HG03135 (cell line): ENCODE data around the gene ACTRT2.

ENCODE experiments used
- ATAC-seq: cut with Tn5 transposase; IDR thresholded peaks from one replicate; pipeline ENCODE4 v1.9.1; 2021; ENCODE audit warnings: mild to moderate bottlenecking, moderate library complexity; ENCODE audit not compliant: unreplicated experiment

ACTRT2 gene

DNA sequence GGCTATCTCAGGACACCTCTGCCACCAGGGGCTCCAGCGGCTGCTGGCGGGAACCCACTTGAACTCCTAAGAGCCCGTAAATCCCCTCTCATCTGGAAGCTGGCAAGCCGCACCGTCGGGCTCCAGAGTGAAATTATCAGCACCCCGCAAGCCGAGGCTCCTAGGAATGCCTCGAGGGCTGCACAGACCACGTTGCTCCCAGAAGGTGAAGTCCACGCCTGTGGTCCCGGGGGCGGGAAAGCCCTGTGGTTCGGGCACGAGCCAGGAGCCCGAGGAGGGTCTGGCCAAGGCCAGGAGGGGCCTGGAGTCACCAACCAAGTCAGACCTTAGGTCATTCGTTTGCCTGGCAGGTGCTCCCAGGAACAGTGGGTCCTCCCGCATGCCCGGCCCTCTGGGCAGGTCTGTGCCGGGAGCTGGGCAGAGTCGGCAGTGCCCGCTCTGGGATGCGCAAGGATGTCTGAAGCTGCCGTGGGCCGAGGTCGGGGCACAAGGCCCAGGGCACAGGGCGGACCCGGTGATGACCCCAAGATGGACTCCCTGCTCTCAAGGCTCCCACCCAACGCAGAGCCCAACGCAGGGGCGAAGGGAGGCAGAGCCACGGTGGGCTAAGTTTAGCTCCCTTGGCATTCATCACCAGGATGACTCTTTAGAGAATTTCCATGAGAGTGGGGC is 8.9 kb downstream of the ACTRT2 start:
- ATAC-seq, result no peak

DNA sequence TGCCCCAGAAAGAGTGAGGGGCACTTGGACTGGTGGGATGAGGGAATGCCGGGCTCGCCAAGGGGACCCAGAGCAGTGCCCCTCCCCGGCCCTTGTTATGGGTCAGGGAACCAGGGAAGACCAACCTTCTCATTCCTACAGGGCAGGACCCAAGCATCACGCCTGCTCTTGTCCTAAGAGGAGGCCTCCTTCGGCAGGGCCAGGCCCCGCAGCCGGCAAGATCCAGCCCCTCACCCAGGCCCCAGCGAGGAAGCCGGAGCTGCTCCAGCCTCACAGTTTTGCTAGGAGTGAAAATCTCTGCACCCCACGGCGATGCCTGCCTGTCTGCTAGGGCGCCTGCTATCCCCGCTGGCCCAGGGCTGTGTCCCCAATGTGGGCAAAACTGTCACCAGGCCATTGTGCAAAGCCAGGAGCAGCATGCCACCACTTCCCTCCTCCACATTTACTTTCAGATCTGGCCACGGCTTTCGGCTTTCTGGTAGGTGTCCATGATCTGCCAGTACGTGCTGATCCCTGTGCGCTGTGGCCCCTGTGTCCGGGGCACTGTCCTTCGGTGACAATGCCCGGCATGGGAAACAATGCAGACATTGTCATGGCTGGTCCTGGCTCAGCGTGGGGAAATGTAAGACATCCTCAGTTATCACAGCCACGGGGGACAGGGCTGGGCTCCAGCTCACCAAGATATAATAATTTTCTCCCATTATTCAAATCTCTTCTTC is 9.6 kb downstream of the ACTRT2 start:
- ATAC-seq, result no peak

DNA sequence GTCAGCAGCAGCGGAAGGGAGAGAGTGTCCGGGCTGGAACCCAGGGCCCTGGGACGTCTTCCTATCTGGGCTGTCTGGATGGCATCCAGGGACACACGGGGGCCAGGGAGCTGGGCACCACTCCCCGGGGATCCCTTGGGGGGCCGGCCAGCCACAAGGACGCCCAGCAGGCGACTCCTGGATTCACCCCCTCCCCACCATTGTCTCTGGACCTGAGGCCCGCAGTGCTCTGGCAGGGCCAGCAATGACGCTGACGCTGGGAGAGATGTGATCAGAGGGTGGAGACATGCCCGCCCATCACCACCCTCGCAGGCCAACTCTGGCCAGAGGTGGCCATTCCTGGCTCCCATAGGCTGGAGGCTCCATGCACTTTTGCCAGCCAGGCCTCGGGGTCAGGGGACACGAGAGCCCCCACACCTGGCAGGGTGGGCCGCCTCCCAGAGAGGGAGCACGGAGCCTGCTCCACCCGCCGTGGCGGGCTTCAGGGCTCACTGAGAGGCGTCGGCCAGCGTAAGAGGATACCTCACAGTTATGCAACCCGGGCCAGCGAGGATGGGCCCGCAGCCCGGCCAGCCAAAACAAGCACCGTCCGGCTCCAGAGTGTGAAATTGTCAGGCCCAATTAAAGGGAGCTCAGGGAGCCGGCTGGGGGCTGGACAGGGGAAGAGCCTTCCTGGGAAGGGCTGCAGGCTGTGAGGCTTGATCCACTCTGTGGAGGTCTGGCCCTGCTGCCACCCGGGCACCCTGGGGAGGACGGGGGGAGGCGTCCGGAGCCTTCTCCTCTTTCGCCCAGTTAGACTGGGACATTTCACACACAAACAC is 10.3 kb downstream of the ACTRT2 start:
- no peak for ATAC-seq

DNA sequence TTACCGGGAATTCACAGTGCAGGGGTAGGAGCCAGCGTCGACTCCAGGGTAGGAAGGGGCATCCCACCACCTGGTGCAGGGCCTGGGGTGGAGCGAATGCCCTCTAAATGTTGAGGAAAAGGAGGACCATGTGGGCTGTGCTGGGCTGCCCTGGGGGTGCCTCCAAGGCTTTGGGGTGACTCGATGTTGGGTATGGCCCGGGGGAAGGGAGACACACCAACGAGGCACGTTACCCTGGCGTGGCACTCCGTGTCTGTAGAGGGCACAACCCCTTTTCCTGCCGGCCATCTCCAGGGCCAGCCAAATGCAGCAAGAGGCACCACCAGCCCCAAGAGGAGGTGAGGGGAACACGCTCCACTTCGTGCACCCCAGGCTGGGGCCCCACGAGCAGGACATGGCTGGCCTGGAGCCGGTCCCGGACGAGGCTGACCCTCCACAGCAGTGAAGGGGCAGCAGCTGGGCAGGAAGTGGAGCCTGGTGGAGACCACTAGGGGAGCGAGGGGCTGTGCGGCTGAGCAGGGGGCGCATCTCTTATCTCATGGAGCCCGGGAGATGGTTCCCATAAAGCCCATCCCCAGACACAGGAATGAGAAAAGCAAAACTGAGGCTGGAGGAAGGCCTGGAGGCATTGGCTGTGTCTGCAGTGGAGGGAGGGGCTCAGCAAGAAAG is 11.2 kb downstream of the ACTRT2 start:
- ATAC-seq, result no peak

DNA sequence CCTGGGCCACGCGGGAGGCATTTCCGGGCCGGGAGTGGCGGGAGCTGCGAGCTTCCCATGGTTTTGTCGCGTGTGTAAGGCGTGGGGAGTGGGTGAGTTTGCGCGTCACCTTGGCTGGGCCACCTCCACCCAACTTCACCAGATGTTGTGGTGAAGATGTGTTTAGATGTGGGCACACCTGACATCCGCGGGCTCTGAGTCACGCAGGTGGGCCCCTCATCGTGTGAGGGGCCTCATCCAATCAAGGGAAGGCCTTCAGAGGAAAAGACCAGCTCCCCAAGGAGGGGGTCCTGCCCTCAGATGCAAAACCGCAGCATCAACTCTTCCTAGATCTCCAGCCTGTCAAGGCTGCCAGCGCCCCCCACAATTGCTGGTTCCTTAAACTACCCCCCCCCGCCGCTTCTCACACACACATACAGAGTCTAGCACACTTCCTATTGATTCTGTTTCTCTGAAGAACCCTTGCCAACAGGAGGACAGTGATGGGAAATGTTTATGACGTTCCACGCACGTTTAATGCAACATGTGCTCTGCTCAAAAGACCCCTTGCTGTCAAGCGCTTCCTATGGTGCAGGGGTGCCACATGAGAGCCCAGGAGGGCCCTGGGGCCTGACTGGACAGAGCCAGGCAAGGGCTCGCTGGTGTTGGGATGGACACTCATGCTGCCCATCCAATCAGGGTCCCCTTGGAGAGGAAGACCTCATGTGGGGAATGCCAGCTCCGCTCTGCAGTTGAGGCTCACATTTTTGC is 11.9 kb downstream of the ACTRT2 start:
- no peak for ATAC-seq

DNA sequence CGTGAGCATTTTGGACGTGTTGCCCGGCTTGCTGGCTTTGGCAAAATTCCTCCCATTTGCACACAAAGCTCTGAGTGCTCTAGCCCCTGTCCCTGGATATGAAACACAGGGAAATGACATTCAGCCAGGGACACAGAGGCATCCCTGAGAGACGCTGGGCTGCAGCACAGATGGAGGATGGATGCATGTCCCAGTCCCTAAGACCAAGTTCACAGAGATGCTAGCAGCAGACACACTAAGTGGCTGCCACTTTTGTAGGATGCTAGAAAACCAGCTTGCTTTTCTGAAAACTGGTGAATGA is 12.5 kb downstream of the ACTRT2 start:
- no peak for ATAC-seq

DNA sequence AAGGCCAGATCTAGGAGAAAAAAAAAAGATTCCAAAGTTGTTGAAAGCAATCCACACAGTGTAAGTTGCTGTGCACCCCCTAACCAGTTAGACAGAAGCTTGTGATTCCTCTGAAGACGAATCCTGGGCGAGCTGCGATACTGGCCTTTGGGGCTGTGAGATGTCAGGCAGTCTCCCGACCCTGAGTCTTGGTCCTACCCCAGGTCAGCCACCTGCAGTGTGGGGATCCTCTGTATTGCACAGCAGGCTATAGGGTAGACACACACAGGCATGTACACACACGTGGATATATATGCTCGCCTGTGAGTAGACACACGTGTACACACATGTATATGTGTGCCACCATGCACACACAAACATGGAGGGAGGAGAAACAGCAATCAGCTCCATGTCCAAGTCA is 12.9 kb downstream of the ACTRT2 start:
- ATAC-seq, result no peak

DNA sequence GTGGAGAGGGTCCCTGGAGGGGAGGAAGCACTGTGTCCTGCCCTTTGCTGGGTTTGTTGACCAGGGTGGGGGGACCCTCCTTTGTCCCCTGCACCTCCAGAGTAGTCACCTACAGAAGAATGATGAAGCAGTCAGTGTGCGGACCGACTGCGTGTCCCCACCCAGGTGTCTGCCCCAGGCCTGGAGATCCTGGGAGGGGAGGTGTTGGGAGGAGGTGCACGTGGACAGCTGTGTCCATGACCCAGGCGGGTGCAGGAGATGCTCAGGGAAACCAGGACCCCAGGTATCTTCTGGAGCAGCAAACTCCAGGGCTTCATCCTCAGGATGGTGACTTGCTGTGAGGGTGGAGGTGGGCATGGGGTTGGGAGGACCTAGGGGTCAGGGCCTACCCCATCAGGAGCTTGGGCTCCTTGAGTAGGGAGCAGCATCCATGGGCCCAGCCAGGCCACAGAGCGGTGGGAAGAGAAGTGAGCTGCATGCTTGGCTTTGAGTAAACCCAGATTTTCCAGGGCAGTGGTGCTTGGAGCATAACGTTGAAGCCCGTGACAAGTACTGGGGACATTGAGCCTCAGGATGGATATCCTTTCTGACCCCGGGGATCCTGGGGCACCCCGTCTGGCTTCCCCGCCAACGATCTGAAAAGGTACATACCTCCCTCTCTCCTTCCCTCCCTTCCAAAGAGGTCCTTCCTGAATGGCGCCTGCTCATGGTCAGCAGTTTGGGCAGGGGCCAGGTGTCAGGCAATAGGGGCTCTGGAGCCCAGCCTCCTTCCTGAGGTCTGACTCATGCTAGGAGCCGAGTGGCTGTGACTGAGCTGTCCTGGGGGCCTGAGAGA is 13.7 kb downstream of the ACTRT2 start:
- ATAC-seq, result no peak

DNA sequence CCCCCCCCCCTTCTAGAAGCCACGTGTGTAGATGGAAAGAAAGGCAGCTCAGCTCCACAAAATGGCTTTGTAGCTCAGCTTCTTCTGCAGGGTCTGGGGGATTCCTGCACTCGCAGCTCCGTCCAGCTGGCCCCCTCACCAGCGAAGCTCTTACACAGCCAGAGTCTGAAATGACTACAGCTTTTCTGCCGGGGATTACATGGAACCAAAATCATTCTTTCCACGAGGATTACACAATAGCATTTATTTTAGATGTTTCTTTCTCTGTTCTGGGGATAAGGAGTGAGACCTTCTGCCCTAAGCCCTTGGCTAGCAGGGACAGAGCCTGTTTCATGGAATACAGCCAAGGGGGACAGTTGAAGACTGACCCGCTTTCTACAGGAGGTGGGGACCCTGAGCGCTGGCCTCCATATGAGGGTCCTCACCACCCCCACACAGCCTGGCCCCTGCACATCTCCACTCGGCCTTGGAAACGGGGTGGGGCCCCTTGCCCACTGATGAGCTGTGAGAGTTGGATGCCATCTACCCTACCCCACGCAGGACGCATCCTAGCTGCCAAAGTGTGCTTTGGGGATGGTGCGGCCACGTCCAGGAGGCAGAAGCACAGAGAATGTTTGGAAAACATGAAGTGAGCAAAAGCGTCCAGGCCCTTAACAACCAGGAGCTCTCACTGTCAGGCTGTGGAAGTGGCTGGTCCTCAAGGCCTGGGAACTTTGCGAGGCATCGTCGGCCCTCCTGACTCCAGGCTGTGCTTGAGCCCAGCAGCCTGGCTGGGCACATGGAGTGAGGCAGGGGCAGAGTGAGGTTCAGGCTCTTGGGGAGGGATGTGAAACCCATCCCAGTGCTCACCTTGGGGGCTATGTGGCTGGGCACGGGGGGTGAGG is 14.5 kb downstream of the ACTRT2 start:
- no peak for ATAC-seq

DNA sequence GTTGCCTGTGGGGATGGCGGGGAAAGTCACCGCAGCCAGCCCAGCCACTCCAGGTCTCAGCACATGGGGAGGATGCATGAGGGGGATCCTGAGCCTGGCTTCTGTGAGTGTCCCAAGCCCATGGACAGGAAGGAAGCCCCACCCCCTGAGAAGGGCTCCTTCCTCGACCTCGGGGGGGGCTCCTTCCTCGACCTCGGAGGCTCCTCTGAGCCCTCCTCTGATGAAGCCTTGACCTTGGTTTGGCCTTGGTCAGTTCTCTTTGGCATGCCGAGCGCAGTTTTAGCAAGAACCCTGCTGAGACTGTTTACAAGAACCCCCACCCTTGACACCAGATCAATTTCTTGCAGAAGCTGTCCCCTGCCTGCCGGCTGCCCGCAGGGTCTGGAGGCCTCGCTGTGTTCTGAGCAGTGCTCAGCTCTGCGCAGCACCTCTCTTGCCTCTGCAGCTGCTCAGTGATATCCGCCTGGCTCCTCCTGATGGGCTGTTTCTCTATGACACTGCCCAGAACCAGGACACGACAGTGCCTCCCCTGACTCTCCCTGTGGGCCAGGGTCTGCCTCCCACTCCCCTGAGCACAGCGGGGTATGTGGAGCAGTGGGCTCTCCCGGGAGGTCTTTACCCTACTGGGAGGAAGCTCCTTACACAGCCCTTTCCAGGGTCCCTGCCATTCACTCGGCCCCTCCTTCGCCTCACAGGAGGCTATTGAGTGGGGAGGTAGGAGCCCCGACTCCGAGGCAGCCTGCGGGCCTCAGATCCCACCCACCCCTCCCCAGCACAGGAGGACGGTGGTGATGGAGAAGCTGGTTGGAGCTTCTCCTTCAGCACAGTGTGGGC is 15.4 kb downstream of the ACTRT2 start:
- no peak for ATAC-seq

DNA sequence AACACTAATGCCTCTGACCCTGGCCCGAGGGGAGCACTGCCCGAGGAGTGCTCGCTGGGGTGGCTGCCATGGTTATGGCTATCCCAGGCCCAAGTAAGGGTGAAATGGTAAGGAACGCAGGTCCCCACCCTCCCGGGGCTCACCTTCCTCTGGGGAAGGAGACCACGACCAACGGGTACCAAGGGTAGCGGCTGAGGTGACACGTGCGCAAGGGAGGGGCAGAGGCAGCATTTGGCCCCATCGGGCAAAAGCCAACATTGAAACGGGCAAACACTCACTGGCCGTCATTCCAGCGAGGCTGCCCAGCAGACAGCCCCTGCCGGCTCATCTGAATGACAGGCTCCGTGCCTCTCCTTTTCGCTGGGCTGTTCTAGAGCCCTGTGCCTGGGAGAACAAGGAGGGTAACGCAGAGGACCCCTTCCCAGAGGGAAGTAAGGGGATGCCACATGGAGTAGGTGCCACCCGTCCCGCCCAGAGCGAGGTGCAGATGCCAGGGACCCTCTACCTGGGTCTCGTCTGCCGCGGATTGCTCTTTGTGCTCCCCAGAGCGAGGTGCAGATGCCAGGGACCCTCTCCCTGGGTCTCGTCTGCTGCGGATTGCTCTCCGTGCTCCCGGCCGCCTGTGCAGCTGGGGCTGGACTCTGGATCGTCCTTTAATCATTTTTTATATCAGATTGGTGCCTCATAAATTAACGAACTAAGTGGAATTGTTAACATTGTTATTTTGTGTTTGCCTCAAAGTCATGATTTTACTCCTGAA is 16.2 kb downstream of the ACTRT2 start:
- no peak for ATAC-seq

DNA sequence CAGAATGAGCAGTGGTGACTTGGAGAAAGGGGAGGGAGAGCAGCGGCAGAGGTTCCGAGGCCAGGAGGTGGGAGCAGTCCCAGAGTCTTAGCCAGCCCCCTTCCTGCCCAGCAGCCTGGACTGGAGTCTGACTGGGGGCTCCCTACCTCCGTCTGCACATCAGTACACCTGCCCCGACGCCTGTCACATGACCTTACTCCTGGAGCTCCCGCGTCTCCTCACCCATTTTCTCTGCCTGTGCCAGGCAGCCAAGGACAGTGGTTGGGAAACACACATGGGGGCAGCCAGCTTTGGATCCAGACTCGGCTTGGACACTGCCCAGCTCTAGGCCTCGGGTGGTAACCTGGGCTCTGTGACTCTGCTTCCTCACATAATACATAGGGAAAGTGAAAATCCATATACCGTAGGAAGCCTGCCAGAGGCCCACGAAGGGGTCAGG is 16.9 kb downstream of the ACTRT2 start:
- ATAC-seq, result no peak

DNA sequence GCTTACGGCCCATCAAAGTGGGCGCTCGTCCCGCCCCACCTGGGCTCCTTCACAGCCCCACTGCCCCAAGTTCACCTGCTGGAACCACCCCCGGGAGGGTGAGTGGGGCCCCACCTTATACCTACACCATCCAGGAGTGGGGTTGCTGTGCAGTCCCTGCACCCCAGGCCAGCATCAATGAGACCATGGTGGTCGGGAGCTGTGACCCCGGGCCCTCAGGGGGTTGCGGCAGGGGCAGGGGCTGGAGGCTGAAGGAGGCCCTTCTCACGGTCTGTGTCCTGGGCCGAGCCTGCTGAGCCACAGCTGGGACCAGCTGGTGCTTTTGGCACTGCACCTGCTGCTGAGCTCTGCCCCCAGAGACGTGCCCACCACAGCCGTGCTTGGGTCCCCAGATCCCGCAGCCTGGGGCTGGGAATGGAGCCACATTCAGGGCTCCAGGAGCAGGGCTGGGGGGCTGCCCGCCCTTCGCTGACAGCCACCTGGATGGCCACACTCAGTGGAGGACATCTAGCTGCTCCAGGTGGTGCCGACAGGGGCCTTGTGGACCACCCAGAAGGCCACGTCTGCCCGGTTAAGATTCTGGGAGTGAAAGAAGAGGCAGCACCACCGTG is 17.4 kb downstream of the ACTRT2 start:
- ATAC-seq, result no peak

DNA sequence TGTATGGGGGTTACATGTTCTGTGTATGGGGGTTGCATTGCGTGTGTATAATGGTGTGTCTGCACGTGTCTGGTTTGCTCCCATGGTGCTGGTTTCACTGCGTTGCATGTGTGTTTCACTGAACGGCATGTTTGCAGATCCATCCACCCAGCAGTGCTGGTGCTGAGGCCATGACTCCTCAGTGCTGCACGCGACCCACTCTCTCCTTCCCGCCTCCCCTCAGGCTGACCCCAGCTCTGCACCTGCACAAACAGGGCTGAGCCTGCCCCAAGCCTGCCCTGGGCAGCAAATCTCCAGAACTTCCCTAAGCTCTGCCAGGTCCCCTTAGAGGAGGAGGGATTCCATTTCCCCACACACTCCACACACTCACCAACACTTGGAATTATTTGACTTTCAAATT is 18.7 kb downstream of the ACTRT2 start:
- ATAC-seq, result no peak

DNA sequence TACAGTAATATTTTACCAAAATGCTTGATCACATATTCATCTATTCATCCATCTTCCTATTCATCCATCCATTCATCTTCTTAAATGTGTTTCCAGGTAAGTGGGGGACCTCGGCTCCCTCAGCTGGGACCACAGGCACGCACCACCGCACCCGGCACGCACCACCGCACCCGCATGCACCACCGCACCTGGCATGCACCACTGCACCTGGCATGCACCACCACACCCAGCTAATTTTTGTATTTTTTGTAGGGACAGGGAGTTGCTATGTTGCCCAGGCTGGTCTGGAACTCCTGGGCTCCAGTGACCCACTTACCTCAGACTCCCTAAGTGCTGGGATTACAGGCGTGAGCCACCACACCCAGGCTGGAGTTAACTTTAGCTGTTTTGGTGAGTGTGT is 21.2 kb downstream of the ACTRT2 start:
- ATAC-seq, result no peak

DNA sequence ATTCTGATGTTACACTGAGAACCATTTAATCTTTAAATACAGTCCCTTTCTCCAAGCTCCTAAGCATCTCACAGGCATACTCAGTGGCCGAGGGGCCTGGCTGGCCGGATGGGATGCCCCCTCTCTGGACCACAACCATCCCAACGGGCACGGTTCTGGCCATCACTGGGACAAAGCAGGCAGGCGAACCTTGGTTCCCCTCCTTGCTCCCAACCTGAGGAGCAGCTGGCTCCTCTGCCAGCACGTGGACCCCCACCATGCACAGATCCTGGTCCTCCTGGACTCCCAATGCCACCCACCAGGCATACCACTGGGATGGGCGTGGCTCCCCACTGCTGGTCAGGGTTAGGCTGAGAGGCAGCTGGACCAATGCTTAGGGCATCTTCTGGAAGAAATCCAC is 27.9 kb downstream of the ACTRT2 start:
- no peak for ATAC-seq

DNA sequence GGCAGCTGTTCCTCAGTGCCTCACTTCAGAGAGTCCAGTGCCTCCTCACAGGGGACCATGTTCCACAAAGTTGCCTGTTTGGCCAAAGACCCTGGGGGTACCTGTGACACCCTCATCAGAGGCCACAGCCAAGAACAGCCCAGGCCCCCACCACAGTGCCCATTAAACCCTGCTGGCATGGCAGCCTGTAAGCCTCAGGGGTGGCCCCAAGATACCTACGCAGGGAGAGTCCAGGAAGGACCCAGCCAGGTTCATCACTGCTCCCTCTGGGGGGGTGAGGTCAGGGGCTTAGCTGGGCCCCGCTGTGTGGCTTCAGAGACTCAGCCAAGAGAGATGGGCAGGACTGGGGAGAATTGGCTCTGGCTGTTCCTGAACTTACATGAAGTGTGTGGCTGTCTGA is 28.6 kb downstream of the ACTRT2 start:
- ATAC-seq, result no peak
